C4-2B (cell line): ENCODE measurements around the gene F7.

Source experiments
- H3K27ac ChIP-seq: fragments of 450-650 bp; 2 replicates; pipeline ENCODE4 v1.5.1; 2017
- CTCF ChIP-seq: fragments of 450-650 bp; conservative IDR thresholded peaks from 2 replicates; pipeline ENCODE4 v1.5.1; 2017; ENCODE audit warnings: mild to moderate bottlenecking
- ZFX ChIP-seq: fragments of 450-650 bp; IDR thresholded peaks from 2 replicates; pipeline ENCODE4 v1.6.1; 2017

Gene F7

GRCh38 chr13:113119166-113119821 is 13.7 kb downstream of the F7 start:
- TF ChIP-seq CTCF (no peak), ZFX (no peak)
- no peak overlapping the region for H3K27ac ChIP-seq

- TF ChIP-seq CTCF (no peak), ZFX (no peak)
- no peak overlapping the region for H3K27ac ChIP-seq
These were observed 14.2 kb downstream of the F7 start for GRCh38 chr13:113119822-113120189.

GRCh38 chr13:113120300-113121182 is 14.9 kb downstream of the F7 start:
- TF ChIP-seq CTCF = no peak
- TF ChIP-seq ZFX = no peak

GRCh38 chr13:113121183-113121927 is 15.8 kb downstream of the F7 start:
- H3K27ac ChIP-seq = no peak overlapping the region
- TF ChIP-seq ZFX = no peak
- no peak for TF ChIP-seq CTCF

More at GRCh38 chr13:113120300-113121182, 14.9 kb downstream of the F7 start:
- no peak overlapping the region for H3K27ac ChIP-seq

- TF ChIP-seq ZFX (no peak), CTCF (no peak)
- no peak overlapping the region for H3K27ac ChIP-seq
These were observed 16.4 kb downstream of the F7 start for GRCh38 chr13:113121928-113122471.

GRCh38 chr13:113122550-113123225 is 17.1 kb downstream of the F7 start, which contains the start of gene F10:
Gene F10, plus strand, starts transcription at chr13:113122799. Its CDS starts 57 bp downstream, at chr13:113122856.
- no peak within 1 kb of the TSS for H3K27ac ChIP-seq
- no peak for TF ChIP-seq CTCF
- TF ChIP-seq ZFX = no peak
